NCI-H82 (cell line): ENCODE data around the gene NTM.
A peak's percentile ranks its signal among the peaks of the same experiment; 100 is the strongest.

Experiments
- DNase-seq: peaks from one replicate; lab custom pipeline; 2025; lab: John Stamatoyannopoulos, UW

NTM gene

DNA sequence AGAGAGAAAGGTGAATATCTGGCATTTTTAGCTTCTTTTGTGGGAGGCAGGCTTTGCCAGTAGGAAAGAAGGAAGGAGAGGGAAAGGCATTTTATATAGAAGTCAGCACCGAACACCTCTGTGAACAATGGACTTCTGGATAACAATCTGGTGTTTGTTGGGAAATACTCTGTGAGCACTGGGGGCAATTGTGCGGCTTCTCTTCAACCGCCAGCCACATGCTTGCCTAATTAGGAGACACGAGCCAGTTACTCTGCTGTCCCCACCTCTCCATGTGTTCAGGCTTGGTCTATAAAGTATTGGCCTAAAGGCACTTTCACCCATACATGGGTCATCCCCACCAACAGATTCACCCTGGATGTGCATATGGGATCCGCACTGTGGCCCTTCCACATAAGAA, 523.6 kb downstream of the NTM start:
- DNase-seq, result no peak

DNA sequence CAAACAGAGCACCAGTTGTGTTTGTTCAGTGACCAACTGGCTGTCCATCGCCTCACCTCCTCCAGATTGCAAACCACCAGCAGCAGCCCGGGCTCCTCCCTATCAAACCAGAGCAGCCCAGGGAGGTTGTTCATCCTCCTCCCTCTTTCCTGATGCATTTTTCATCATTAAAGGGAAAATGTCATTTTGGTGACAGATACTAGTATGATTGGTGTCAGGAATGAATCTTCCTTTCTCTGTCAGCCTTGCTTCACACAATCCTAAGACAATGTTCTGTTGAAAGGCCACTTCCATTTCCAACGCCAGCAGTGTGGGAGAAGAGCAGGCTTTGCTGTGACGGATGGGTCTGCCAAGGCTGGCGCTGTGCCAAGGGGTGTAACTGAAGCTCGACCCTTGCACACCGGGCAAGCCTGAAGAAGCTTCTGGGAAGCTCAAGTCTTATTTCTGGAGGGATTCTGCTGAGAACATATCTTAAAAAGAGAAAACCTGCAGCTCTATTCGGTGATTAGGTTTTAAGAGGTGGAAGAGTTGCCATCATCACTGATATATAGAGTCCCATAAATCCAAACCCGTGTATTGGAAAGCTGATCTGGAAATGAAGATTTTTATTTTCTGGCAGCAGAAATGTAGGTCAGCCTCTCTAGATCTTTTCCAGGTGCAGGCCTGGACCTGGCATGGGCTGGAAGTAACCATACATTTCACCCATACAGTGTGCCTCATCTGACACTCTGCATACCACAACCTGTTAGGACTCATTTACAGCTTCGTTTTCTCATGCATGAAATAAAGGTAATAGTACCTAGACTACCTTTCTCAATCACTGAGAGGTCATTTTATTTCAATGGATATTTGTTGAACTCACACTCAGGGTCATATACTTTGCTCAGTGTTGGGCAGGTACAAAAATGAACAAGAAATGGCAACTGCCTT, 524.5 kb downstream of the NTM start:
- peak; percentile 49 for DNase-seq

DNA sequence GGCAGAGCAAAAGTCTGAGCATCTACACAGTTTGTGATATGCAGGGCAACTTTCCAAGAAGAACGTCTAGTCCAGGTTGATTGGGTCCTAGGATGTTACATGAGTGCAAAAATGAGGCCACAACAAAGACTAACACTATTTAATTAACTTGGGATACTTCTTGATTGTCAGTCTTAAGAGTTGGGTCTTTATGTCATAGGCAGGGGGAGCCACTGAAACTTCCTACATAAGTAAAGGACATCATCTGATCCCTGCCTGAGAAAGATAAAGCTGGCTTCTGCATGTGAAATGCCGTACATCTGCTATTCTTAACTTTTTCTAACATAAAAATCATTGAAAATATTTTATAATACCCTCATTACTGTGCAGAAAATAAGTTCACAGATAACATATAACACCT, 525.5 kb downstream of the NTM start:
- no peak for DNase-seq

DNA sequence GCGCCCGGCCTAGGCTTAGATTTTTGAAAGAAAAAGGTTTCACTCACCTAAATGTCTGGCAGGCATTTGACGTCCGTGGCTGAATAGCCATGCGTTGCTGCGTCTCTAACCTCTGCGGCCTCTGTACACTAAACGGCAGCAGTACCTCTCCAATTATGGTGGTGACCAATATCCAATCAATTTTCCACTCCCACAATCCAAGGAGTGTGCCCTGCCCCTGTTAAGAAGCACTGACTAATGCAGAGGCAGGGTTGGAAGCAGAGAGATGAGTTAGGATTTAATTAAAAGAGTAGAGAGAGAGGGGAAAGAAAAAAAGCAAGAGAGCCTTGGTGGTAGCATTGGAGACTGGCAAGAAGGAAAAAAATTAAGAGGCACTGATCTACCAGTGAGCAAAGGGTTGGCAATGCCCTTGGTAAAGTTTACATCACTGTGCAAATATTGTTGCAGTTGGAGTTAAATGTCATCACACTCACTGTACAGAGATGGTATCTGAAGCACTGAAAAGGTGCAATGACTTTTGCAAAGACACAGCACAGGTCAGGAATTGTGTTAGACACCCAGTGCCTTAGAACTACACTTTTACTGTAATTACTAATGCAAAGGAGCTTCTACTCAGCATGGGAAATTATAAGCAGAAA, 526.7 kb downstream of the NTM start:
- DNase-seq, result no peak

DNA sequence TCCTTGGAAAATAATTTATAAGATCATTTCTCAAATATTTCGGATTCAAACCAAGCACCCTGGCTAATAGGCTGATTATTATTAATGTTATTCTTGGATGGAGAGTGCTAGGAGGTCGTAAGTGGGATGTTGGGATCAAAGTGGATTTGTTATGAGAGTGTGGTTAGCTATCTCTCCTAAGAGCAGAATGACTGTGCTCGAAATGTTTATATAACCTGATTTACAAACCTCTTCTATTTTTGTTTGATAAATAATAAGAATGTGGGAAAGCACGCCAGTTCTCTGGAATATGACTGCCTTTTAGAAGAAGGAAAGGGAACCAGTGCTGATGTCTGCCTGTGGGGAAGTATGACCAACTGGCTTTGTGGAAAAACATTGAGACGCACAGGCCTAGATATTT, 527.5 kb downstream of the NTM start:
- no peak for DNase-seq

DNA sequence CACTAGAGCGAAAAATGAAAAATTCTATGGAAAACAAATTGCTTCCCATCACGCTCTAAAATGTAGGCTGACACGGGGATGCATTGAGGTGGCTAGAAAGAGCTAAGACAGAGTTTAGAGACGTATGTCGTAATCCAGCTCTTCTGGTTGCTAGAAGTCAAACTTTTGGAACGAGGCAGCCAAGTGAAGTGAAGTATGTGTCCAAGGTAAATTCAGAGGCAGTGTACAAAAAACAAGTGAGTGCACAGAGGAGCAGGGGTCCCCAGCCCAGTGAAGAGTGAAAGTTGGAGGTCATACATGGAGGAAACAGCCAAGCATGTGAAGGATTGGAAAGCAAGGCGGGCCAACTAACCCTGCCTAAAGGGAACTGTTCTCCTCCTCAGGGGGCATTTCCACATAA, 528.5 kb downstream of the NTM start:
- DNase-seq, result no peak

DNA sequence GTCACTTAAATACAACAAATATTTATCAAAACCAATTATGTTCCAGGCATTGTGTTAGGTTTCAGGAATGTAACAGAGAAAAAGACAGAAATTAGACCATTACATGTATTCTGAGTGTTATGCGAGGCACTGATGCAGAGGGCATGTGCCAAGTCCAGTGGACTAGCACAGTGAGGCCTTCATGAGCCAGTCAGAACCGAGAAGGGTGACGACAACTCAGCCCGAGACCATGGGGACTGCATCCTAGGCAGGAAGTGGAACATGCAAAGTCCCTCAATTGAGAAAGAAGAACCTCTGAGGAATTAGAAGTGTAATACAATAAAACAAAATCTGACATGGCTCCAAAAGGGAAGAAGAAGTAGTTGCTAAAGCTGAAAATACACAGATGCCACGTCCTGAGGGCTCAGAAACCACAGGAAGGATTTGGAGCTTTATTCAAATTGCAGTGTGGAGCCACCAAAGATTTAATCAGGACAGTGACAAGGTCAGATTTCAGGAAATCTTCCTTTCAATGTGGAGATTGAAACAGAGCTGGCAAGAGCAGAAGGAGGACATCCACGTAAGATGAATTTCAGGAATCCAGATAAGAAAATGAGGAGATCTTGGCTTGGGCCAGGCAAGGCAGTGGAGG, 529.6 kb downstream of the NTM start:
- no peak for DNase-seq

DNA sequence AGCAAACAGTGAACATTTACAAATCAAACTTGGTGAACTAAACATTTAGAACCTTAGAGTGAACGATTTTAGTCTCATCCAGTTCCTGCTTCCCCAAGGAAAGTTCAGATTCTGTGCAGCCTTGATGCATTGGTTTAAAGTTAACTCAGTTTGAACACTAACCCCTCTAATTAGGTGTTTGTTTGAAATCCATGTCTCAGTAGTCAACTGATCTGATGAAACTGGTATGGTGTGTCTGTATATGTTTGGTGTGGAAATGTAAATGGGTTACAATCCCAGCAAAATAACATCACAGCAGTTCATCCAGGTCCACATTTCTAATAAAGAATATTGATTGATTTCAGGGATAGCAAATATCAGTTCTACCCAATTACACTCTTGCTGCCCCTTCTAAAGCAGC, 532.0 kb downstream of the NTM start:
- DNase-seq, result no peak

DNA sequence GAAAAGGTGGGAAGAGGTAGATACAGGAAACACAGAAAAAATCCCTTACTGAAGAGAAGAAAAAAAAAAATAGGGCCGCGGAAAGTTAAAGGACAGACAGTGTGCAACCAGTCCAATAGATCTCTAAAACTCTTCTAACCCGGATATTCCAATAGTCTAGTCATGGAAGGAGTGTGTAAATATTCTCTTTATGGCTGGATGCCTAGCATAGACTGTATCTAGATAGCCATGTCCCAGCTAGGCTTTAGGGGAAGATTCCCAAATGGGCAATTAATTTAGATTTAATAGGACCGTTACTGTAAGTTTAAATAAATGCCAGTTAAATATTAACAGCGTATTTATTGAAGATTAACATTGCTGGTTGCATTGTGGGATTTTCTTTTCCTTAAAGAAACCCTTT, 532.7 kb downstream of the NTM start:
- DNase-seq, result no peak

DNA sequence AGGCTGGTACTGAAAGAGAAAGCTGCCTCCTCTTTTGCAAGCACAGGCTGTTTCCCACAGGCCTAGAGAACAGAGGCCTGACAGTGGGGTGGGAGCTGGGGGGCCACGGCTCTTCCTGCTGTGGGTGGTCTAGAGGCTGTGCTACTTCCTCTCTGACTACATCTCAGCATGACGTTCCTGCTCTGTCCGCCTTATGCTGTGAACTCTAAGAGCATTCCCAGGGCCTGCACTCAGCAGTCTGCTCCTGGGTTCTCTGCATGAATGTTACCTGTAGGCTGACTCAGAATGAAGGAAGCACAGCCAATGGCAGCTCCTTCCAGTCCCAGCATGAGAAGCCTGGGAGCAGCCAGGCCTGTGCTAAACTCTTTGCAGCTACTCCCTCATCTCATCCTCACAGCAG, 534.3 kb downstream of the NTM start:
- DNase-seq, result no peak

DNA sequence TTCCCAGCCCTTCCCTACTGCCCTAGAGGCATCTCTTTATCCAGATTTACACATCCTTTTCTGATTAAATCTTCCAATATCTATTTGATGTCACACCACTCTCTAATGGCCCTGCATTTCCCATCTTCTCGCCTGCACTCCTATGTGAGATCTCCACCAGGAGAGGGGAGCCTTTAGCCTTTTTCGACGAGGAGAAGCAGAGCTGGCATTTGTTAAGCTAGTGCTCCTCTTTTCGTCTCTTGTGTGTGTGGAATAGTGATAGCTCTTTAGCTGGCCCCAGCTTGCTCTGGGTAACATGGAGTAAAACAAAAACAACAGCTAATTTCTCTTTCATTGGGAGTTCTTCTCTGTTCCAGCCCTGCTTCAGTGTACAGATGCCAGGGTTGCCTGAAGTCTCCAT, 536.5 kb downstream of the NTM start:
- peak; percentile 2 for DNase-seq

DNA sequence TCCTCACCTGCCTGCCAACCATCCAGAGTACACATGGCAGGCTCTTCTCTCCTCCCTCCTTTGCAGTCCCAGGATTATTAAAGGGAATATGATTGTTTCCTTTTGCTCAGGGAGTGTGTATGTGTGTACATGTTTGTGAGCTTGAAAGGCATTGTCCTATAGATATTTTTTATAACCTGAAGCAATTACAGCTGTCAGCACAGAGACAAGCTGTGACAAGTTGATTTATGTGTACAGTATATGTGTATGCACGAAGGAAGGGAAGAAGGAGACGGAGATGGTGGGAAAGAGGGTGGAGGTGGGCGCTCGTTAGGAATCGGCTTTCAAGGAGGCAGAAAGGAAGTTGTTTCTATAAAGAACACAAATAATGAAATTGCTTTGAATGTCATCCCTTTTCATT, 537.0 kb downstream of the NTM start:
- DNase-seq, result no peak

DNA sequence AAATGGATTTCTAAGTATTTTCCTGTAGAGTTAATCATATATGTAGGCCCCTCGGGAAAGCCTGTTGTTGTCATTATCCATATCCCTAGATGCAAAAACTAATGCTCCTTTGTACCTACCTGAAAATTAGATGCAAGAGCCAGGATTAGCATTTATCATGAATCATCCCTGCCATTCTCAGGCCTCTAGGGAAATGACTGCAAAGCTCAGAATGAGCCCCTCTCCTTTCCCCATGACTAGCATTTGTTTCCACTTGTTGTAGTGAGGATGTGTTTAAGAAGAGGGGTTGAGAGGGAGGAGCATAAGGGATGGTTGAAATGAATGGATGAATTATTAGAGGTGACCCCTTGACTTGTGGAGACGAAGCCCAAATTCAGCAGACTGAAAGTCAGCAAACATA, 537.9 kb downstream of the NTM start:
- no peak for DNase-seq

DNA sequence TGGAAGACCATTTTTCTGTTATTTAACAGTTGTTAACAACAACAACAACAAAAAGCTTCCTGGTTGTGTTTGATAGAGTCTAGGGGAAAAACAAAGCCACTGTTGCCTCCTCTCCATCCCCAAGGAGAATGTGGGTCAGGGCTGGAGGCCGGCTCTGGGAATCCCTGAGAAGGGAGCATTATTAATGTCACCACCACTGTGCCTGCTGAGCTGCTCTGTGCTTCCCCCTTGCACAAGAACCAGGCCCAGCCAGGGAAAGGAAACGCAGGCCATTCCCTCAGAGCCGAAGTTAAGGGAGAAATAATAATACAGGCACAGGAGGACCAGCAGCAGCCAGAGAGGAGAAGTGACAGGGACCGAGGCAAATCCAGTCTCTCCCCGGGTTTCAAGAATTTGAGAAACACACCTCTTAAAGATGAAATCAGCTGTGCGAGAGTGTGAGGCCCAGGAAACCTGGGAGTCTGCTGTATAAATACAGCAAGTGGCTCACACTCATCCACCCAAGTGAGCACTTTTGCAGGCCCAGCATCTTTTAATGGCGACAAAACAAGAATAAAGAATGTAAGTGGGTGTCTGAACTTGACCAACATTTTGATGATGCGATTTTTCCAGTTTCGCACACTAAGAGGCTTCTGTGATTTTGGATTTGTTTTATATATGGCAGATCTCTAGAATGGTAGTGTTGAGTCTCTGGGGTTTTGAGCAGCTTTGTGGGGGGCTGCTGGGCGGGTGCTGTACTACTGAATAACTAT, 539.2 kb downstream of the NTM start:
- no peak for DNase-seq

DNA sequence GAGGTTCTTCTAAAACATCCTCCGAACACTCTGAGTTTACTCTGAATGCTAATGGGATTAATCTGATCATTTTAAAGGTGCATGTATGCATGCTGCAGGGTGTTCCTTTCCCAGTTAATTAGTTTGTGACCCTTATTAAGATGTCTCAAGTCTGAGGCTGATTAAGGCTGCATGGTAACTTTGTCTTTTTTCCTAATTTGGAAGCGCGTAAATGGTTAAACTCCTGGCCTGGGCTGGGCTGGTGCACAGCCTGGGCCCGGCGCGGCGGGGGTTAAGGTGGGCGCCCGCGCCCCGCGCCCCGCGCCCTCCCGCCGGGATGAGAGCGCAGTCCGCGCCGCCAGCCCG, 539.7 kb downstream of the NTM start:
- no peak for DNase-seq

DNA sequence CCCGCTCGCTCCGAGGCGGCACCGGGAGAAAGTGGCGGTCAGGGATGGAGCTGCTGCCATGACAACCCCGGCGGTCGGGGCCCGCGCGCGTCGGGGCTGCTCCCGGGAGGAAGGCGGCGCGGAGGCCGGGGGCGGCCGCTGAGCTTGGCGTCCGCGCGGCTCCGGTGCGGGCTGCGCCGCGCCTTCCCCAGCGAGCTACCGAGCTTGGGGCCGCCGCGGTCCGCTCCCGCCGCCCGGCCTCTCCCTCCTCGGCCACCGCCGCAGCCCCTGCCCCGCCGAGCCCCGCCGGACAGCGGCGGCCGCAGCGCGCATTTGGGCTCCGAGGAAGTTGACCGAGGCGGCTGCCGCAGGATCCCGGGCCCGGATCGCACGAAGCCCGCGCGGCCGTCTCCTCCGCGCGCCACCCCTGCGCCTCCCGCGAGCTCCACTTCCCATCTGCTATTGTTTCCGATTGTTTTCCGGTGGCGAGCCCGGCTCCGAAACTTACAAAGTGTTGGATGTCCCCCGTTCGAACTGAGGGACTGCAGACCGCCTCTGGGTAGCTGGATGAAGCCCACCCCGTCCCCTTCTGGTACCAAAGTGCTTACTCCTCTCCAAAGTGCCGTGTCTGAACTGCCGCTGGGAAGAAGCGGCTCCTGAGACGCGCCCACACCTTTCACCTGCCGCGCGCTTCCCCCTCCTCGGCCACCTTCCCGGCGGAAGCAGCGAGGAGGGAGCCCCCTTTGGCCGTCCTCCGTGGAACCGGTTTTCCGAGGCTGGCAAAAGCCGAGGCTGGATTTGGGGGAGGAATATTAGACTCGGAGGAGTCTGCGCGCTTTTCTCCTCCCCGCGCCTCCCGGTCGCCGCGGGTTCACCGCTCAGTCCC, 540.3 kb downstream of the NTM start:
- DNase-seq, result peak; percentile 34

DNA sequence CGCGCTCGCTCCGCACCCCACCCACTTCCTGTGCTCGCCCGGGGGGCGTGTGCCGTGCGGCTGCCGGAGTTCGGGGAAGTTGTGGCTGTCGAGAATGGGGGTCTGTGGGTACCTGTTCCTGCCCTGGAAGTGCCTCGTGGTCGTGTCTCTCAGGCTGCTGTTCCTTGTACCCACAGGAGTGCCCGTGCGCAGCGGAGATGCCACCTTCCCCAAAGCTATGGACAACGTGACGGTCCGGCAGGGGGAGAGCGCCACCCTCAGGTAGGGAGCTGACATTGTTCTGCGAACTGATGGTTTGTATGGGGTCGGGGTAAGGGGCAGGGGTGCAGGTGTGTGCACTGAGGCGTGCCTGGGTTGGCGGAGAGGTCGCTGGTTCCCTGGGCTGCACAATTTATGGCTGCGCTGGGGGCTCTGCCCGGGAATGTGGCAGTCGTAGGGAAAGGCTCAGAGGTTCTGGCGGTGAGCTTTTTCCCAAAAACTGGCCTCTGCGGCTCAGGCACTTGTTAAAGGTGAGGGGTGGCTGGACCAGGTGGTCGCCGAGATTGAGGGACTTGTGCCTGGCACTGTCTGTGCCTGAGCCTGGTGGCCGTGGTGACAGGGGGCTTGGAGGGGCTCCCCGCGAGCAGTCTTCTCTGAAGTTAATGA, 541.1 kb downstream of the NTM start:
- peak; percentile 7 for DNase-seq

DNA sequence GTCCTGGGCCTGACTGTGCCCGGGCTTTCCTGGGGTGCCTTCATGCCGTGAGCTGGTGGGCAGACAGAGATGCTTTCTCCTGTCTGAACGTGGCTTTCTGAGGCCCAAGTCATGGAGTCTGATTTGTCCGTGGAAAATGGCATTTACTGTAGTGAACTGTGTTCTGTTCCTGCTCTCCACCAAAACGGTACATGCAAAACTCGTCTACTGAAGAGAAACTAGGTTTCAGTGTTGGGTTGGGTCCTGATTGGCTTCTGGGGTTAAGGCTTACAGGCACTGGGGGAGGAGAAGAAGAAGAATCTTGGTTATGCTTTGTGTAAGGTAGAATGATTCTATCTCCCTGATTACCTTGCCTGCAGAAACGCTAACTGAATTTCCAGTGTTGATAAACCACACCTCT, 541.7 kb downstream of the NTM start:
- DNase-seq, result no peak

DNA sequence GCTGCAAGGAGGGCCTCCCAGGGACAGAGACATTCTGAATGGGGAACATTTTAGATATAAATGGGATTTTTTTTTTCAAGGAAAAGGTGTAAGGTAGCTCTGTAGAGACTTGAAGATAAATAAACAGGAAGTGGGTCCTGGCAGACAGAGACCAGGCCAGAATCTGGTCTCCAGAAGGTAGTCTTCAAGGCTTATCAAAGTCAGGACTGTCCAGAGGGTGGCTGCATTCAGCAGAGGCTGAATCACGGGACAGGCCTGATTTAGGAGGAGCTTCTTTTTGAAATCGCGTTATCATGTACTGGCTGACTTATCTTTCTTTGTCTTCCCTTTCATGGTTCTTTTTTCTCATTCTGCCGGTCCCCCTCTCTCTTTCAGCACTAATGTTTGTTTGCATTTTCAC, 542.9 kb downstream of the NTM start:
- DNase-seq, result no peak

DNA sequence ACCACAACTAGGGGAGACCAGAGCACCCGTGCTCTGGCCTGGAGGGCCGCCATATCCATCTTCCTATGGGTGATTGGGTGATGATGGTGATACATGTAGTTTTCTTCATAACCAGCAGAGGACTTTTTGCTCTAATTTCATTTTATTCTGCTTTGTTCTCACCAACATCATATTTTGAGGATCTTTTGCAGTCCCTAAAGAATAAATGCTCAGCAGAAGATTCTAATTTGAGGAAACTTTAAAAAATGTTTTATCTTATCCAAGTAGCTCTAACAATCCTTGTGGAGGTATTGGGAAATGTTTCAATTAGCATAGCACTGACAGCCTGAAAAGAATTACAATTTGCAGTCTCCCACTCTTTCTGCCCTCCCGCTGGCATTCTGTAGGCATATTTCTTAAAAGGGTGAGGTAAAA, 544.0 kb downstream of the NTM start:
- DNase-seq, result no peak

DNA sequence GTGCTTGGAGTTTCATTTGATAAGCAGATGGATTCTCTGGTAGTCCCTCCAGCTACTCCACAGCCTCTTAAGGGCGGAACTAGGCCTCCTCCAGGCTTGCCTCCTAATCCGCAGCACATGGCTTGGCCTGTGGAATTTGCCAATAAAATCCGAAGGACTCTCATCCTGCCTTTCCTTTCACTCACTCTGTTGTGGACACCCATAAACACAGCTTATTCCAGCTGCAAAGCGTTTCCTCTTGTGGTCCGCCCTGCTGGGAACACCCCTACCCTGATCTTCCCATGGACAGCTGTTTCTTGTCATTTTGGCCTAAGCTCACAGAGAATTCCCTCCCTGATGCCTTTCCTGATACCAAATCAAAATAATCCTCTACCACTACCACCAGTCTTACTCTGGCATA, 546.2 kb downstream of the NTM start:
- no peak for DNase-seq
